H1 (cell line): Measurements from ENCODE around the gene PAPOLA. TPM values are rescaled to one million over a fixed set of nuclear protein-coding genes. Genes with fewer than 3 reads are reported as not detected.

Experiments used
- CTCF ChIA-PET: fragments of 300-600 bp; sonication (Branson Sonifier 250); formaldehyde crosslinking; loops from one replicate; lab custom pipeline; 2021; ENCODE audit not compliant: partially characterized antibody; lab: Charles Lee
- POLR2A ChIA-PET: fragments of 300-600 bp; sonication (Branson Sonifier 250); formaldehyde crosslinking; loops from one replicate; lab custom pipeline; 2021; ENCODE audit warnings: inconsistent platforms; ENCODE audit not compliant: partially characterized antibody; lab: Charles Lee
- DNase-seq, 2 experiments: peaks; one replicate each; pipeline versions ENCODE4 v3.0.0 to v3.0.0-alpha.2; 2010 to 2022; ENCODE audit warnings: low spot score in 2 of 2, low read depth in 1 of 2, mixed read lengths in 1 of 2
- FAIRE-seq: peaks from 2 replicates; lab custom pipeline; 2011; peaks lifted over from hg19 to GRCh38; lab: Jason Lieb, UNC
- H2AFZ ChIP-seq: 2 replicates; pipeline ENCODE4 v1.8.1; 2012; ENCODE audit warnings: low read length, inconsistent platforms
- H2AK5ac ChIP-seq: 2 replicates; pipeline ENCODE4 v1.6.1; 2013; ENCODE audit warnings: low read depth, low read length
- H2BK120ac ChIP-seq: replicated peaks from 2 replicates; pipeline ENCODE3; 2013; ENCODE audit warnings: low read depth, low read length, inconsistent platforms
- H2BK12ac ChIP-seq: 2 replicates; pipeline ENCODE4 v1.6.1; 2013; ENCODE audit warnings: low read depth, low read length
- H2BK15ac ChIP-seq: 2 replicates; pipeline ENCODE4 v1.6.1; 2013; ENCODE audit warnings: low read length
- H2BK20ac ChIP-seq: 2 replicates; pipeline ENCODE4 v1.6.1; 2013; ENCODE audit warnings: low read length
- H2BK5ac ChIP-seq: 2 replicates; pipeline ENCODE4 v1.6.1; 2013; ENCODE audit warnings: low read depth, low read length
- H3K14ac ChIP-seq: 2 replicates; pipeline ENCODE4 v1.6.1; 2013; ENCODE audit warnings: inconsistent platforms; ENCODE audit not compliant: insufficient read length
- H3K18ac ChIP-seq: 2 replicates; pipeline ENCODE4 v1.6.1; 2013; ENCODE audit warnings: low read length; ENCODE audit errors: extremely low read depth
- H3K23ac ChIP-seq: 2 replicates; pipeline ENCODE4 v1.6.1; 2013; ENCODE audit warnings: inconsistent platforms; ENCODE audit not compliant: insufficient read length
- H3K23me2 ChIP-seq: 2 replicates; pipeline ENCODE4 v1.6.1; 2013; ENCODE audit warnings: low read depth, low read length
- H3K27ac ChIP-seq: 2 replicates; pipeline ENCODE4 v1.6.1; 2011; ENCODE audit warnings: low read depth, low read length, inconsistent platforms
- H3K27me3 ChIP-seq, 4 experiments: replicated peaks in 1 of 4; 1 replicate in 1 of 4; 2 replicates in 3 of 4; pipeline versions ENCODE4 v1.6.1 to v1.8.1; 2011 to 2013; ENCODE audit warnings: low read length in 3 of 4, mild to moderate bottlenecking in 3 of 4, inconsistent platforms in 2 of 4, mixed read lengths in 2 of 4, moderate library complexity in 1 of 4; ENCODE audit not compliant: control insufficient read depth in 3 of 4, insufficient read depth in 3 of 4; ENCODE audit errors: extremely low read depth in 1 of 4
- H3K36me3 ChIP-seq, 4 experiments: 2 replicates each; pipeline versions ENCODE4 v1.6.1 to v1.8.1; 2011 to 2013; ENCODE audit warnings: mild to moderate bottlenecking in 4 of 4, low read length in 3 of 4, moderate library complexity in 2 of 4, control low read depth in 1 of 4, inconsistent platforms in 1 of 4; ENCODE audit not compliant: insufficient read depth in 4 of 4, control insufficient read depth in 2 of 4
- H3K4ac ChIP-seq: replicated peaks from 2 replicates; pipeline ENCODE3; 2013; ENCODE audit warnings: low read length, low read depth, mixed read lengths, inconsistent platforms; ENCODE audit not compliant: insufficient read length
- H3K4me1 ChIP-seq, 4 experiments: replicated peaks in 1 of 4; 1 replicate in 1 of 4; 2 replicates in 3 of 4; pipeline versions ENCODE4 v1.6.1 to v1.8.1; 2011 to 2013; ENCODE audit warnings: low read length in 3 of 4, inconsistent platforms in 2 of 4, mixed read lengths in 1 of 4; ENCODE audit not compliant: insufficient read depth in 4 of 4, control insufficient read depth in 3 of 4
- H3K4me2 ChIP-seq, 2 experiments: 2 replicates each; pipeline versions ENCODE4 v1.6.1 to v1.8.1; 2011 to 2013; ENCODE audit warnings: low read depth in 2 of 2, low read length in 2 of 2, control low read depth in 1 of 2, inconsistent platforms in 1 of 2, mild to moderate bottlenecking in 1 of 2; ENCODE audit not compliant: insufficient read depth in 1 of 2
- H3K4me3 ChIP-seq, 4 experiments: fragments of 200-600, 300-600 bp in 1 of 4; sonication (generic), shearing (Covaris generic), sonication (Bioruptor Twin) in 1 of 4; 2 replicates each; pipeline versions ENCODE4 v1.5.1 to v1.8.1; 2011 to 2016; ENCODE audit warnings: low read length in 4 of 4, low read depth in 3 of 4, control low read depth in 2 of 4, inconsistent platforms in 2 of 4, mild to moderate bottlenecking in 2 of 4, mixed read lengths in 1 of 4, moderate library complexity in 1 of 4; ENCODE audit not compliant: insufficient read depth in 2 of 4; ENCODE audit errors: extremely low read depth in 1 of 4
- H3K56ac ChIP-seq: replicated peaks from 2 replicates; pipeline ENCODE3; 2013; ENCODE audit warnings: low read depth, mild to moderate bottlenecking, mixed read lengths, low read length, inconsistent platforms; ENCODE audit not compliant: insufficient read length
- H3K79me1 ChIP-seq: 2 replicates; pipeline ENCODE4 v1.6.1; 2013; ENCODE audit warnings: low read depth, low read length, control low read depth
- H3K79me2 ChIP-seq, 2 experiments: 2 replicates each; pipeline versions ENCODE4 v1.6.1 to v1.8.1; 2012 to 2013; ENCODE audit warnings: low read length in 2 of 2, mild to moderate bottlenecking in 2 of 2, inconsistent platforms in 1 of 2; ENCODE audit not compliant: insufficient read depth in 2 of 2, control insufficient read depth in 1 of 2
- H3K9ac ChIP-seq, 4 experiments: replicated peaks in 1 of 4; 1 replicate in 1 of 4; 2 replicates in 3 of 4; pipeline versions ENCODE4 v1.6.1 to v1.8.1; 2011 to 2013; ENCODE audit warnings: low read depth in 3 of 4, low read length in 3 of 4, control low read depth in 2 of 4, mild to moderate bottlenecking in 2 of 4, moderate library complexity in 2 of 4, inconsistent platforms in 1 of 4; ENCODE audit errors: extremely low read depth in 1 of 4
- H3K9me3 ChIP-seq, 2 experiments: 2 replicates each; pipeline versions ENCODE4 v1.6.1 to v1.8.1; 2012 to 2013; ENCODE audit warnings: mild to moderate bottlenecking in 2 of 2, moderate library complexity in 2 of 2, control low read depth in 1 of 2, inconsistent platforms in 1 of 2, low read depth in 1 of 2, low read length in 1 of 2, mixed read lengths in 1 of 2; ENCODE audit not compliant: insufficient read depth in 2 of 2
- H4K20me1 ChIP-seq, 2 experiments: replicated peaks in 1 of 2; 2 replicates each; pipeline versions ENCODE3 to v1.8.1; 2011 to 2013; ENCODE audit warnings: inconsistent platforms in 2 of 2, low read length in 2 of 2, mild to moderate bottlenecking in 1 of 2; ENCODE audit not compliant: insufficient read depth in 2 of 2, control insufficient read depth in 1 of 2
- H4K5ac ChIP-seq: 2 replicates; pipeline ENCODE4 v1.6.1; 2013; ENCODE audit warnings: low read length, low read depth, mixed read lengths, inconsistent platforms; ENCODE audit not compliant: insufficient read length
- H4K8ac ChIP-seq: 2 replicates; pipeline ENCODE4 v1.8.0; 2013; ENCODE audit warnings: mild to moderate bottlenecking, moderate library complexity, low read length, inconsistent platforms; ENCODE audit not compliant: insufficient read depth; ENCODE audit errors: extremely low read depth
- H4K91ac ChIP-seq: replicated peaks from 2 replicates; pipeline ENCODE3; 2013; ENCODE audit warnings: low read length, mixed read lengths, inconsistent platforms; ENCODE audit not compliant: insufficient read length
- CHD1 ChIP-seq: IDR thresholded peaks from 2 replicates; pipeline ENCODE4 v1.6.1; 2012; ENCODE audit warnings: low read depth, low read length, improper control_type of control experiment
- WGBS, 2 experiments: shearing (Covaris generic) in 1 of 2; methylation state at CpG; one replicate each; pipeline versions ENCODE4 v1.1.6 to v1.1.7; 2013 to 2015; ENCODE audit warnings: low lambda C conversion rate in 2 of 2, mixed read lengths in 2 of 2, inconsistent platforms in 1 of 2, low coverage in 1 of 2, missing lambda C conversion rate in 1 of 2; ENCODE audit not compliant: insufficient replicate concordance in 2 of 2, insufficient coverage in 1 of 2, insufficient read length in 1 of 2; ENCODE audit errors: extremely low coverage in 1 of 2, missing lambda C conversion rate in 1 of 2; 5-methylcytosine and 5-hydroxymethylcytosine counted together
- polyA plus RNA-seq, 7 experiments: library from polyadenylated mRNA; depleted of rRNA in 3 of 7; stranded (reverse) in 5 of 7; unstranded in 2 of 7; fragments of >200 nt in 5 of 7; fragments of 200-250 nt in 2 of 7; gene quantifications; 1 replicate in 5 of 7; 2 replicates in 1 of 7; 4 replicates in 1 of 7; pipeline versions ENCODE4 v1.2.1 to v1.2.3, GENCODE V29; 2011 to 2013; ENCODE audit warnings: missing spikeins in 2 of 7, mixed read lengths in 2 of 7
- total RNA-seq: library from RNA; stranded (reverse); fragmentation: NEBNext Ultra II Directional; extraction: Animal tissue kit (Norgen Biotek cat#: 25700); gene quantifications from 2 replicates; pipeline ENCODE4 v1.2.1, GENCODE V29; 2021

Gene PAPOLA
- total and polyA plus RNA-seq, 2 of the 8 experiments (the other 6 are each of a cell fraction or from before 2014, with no cell fraction given): 163 to 239 TPM

GRCh38 chr14:96581902-96582301 lies 79.7 kb downstream of the PAPOLA start:
- Histone ChIP-seq H3K27me3 (no peaks in the 10 kb centered on the region), H3K27ac (no peak overlapping the region), H3K4ac (no peak overlapping the region), H3K56ac (no peak overlapping the region), H3K4me3 (no peak overlapping the region), H4K8ac (no peak overlapping the region), H3K4me2 (no peak overlapping the region), H3K18ac (no peak overlapping the region; the same call in 1 of the 2 replicates), H2BK12ac (no peak overlapping the region), H2BK5ac (no peak overlapping the region), H3K14ac (no peak overlapping the region), H3K79me2 (no peaks in the 10 kb centered on the region), H2BK15ac (no peak overlapping the region), H3K23me2 (no peaks in the 10 kb centered on the region), H4K20me1 (no peaks in the 10 kb centered on the region), H4K5ac (no peak overlapping the region), H3K36me3 (no peaks in the 10 kb centered on the region), H3K79me1 (no peaks in the 10 kb centered on the region; the same call in 1 of the 2 replicates), H3K4me1 (peaks cover 0 to 6% (median under 1%) of the 10 kb centered on the region in 4 experiments; a peak in 3 of 7 replicates), H3K23ac (no peak overlapping the region), H3K9me3 (no peaks in the 10 kb centered on the region), H4K91ac (no peak overlapping the region), H2AFZ (no peak overlapping the region), H2BK20ac (no peak overlapping the region), H2BK120ac (no peak overlapping the region), H2AK5ac (no peak overlapping the region), H3K9ac (no peak overlapping the region)
- 87% methylated on average over 7 of the region's 7 CpGs; no CpG with 5 or more reads in 1 of the 2 experiments for WGBS, 2 experiments
- FAIRE-seq (no peak), DNase-seq (no peak)
- CTCF ChIA-PET: interaction anchor here (0.6 to 10.6 kb wide), 10 partner anchors 15 to 261 kb away, joined by 3 to 87 read pairs (median 4); no protein-coding TSS in a partner anchor
- POLR2A ChIA-PET: no interaction called here
- TF ChIP-seq CHD1: no peak
